Colon (tissue), 2 donors: ENCODE measurements around the gene IER5.

Experiments used
- FAIRE-seq: peaks from 2 replicates; lab custom pipeline; 2012; peaks lifted over from hg19 to GRCh38; lab: Jason Lieb, UNC
- donor health status: control.
- donor health status: control.

IER5 gene

GRCh38 chr1:181077576-181078242 lies 10.8 kb upstream of the IER5 start:
- FAIRE-seq = no peak

GRCh38 chr1:181079382-181079781 lies 9.1 kb upstream of the IER5 start:
- FAIRE-seq = no peak

GRCh38 chr1:181079920-181080319 lies 8.6 kb upstream of the IER5 start:
- FAIRE-seq = no peak

- FAIRE-seq = no peak
Measured at GRCh38 chr1:181080556-181080955, 7.9 kb upstream of the IER5 start.

GRCh38 chr1:181081395-181081794 lies 7.1 kb upstream of the IER5 start:
- no peak for FAIRE-seq

- FAIRE-seq = no peak
Measured at GRCh38 chr1:181083842-181084605, 4.5 kb upstream of the IER5 start.

GRCh38 chr1:181084606-181084969 lies 3.9 kb upstream of the IER5 start:
- no peak for FAIRE-seq

- FAIRE-seq = no peak
Measured at GRCh38 chr1:181086091-181086490, 2.4 kb upstream of the IER5 start.

- FAIRE-seq = no peak
Measured at GRCh38 chr1:181086926-181087325, 1.6 kb upstream of the IER5 start.

GRCh38 chr1:181087400-181087901 lies 1.0 kb upstream of the IER5 start:
- FAIRE-seq = no peak

- FAIRE-seq = no peak
Measured at GRCh38 chr1:181089017-181089675, 646 bp downstream of the IER5 start.

GRCh38 chr1:181089676-181090544 lies 1.4 kb downstream of the IER5 start:
- no peak for FAIRE-seq

- FAIRE-seq = no peak
Measured at GRCh38 chr1:181090641-181091126, 2.2 kb downstream of the IER5 start.

GRCh38 chr1:181091309-181092040 lies 3.0 kb downstream of the IER5 start:
- no peak for FAIRE-seq

GRCh38 chr1:181092056-181092455 lies 3.6 kb downstream of the IER5 start:
- FAIRE-seq = no peak

GRCh38 chr1:181092883-181093458 lies 4.5 kb downstream of the IER5 start:
- no peak for FAIRE-seq

GRCh38 chr1:181094416-181095212 lies 6.1 kb downstream of the IER5 start:
- FAIRE-seq = no peak

GRCh38 chr1:181095260-181095659 lies 6.8 kb downstream of the IER5 start:
- FAIRE-seq = no peak

GRCh38 chr1:181095763-181096184 lies 7.3 kb downstream of the IER5 start:
- FAIRE-seq = no peak

GRCh38 chr1:181097242-181097641 lies 8.7 kb downstream of the IER5 start:
- no peak for FAIRE-seq
